GM10248 (cell line): Measurements from ENCODE around the gene CAMLG.

Experiments used
- CTCF ChIA-PET: fragments of 300-600 bp; sonication (Branson Sonifier 250); formaldehyde crosslinking; extraction: SDS; loops from one replicate; lab custom pipeline; 2021; ENCODE audit warnings: antibody characterized with exemption; lab: Yijun Ruan, JAX
- POLR2A ChIA-PET: fragments of 350-650 bp; sonication (Branson Sonifier 250); formaldehyde crosslinking; extraction: SDS; loops from one replicate; lab custom pipeline; 2020; ENCODE audit warnings: antibody characterized with exemption; lab: Yijun Ruan, JAX
- DNase-seq: peaks from one replicate; pipeline ENCODE4 v3.0.0; 2012; ENCODE audit errors: extremely low spot score
- TF ChIP-seq, protein P1 (sequence below): IDR thresholded peaks from 2 replicates; pipeline ENCODE4 v1.5.1; 2012; ENCODE audit warnings: mild to moderate bottlenecking, low read depth; ENCODE audit errors: extremely low read depth, missing control alignments, control extremely low read depth

The CAMLG gene

DNA sequence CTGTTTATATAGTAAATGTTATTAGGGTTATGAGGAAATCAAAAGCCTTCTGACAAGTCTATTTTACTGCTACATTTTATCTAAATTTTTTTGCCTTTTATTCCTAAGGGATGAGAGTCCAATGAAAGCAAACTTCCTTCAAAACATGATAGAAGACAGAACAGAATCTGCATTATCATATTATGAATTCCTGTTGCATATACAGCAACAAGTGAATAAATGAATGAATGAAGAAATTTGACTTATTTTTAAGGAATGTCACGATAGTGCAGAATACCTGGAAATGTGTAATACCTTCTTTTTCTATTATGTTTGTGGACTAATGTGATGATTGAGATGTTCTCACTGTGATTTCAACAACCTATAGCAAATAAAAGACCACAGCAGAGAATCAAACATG lies 13.5 kb upstream of the CAMLG start:
- no peak for DNase-seq
- ChIA-PET CTCF (interaction anchor here (1.1 to 1.3 kb wide), 2 partner anchors 11 to 16 kb away, joined by 3 to 6 read pairs; no protein-coding TSS in a partner anchor), POLR2A (no interaction called here)
- TF ChIP-seq, protein P1, sequence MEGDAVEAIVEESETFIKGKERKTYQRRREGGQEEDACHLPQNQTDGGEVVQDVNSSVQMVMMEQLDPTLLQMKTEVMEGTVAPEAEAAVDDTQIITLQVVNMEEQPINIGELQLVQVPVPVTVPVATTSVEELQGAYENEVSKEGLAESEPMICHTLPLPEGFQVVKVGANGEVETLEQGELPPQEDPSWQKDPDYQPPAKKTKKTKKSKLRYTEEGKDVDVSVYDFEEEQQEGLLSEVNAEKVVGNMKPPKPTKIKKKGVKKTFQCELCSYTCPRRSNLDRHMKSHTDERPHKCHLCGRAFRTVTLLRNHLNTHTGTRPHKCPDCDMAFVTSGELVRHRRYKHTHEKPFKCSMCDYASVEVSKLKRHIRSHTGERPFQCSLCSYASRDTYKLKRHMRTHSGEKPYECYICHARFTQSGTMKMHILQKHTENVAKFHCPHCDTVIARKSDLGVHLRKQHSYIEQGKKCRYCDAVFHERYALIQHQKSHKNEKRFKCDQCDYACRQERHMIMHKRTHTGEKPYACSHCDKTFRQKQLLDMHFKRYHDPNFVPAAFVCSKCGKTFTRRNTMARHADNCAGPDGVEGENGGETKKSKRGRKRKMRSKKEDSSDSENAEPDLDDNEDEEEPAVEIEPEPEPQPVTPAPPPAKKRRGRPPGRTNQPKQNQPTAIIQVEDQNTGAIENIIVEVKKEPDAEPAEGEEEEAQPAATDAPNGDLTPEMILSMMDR = no peak

DNA sequence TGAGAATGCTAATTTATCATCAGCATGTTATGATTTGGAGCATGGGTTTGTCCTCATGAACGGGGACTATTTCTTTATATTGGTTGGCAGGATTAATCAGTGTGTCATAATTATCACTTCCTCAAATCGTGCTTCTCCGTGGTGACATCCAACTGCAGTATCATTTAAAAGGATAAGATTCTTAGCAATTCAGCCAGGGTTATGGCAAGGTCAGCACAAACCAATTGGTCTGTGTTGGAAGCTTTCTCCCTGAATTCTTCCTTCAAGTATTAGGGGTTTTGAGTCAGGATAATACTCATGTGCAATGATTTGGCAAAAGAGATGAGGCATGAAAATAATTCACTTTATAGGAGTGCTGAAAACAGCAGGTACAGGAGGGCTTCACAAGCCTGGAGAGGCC lies 5.5 kb upstream of the CAMLG start:
- ChIA-PET CTCF (interaction anchor here (0.8 to 1.0 kb wide), 3 partner anchors 25 to 146 kb away, joined by 3 to 4 read pairs (median 3); partner anchors contain the start of gene DDX46), POLR2A (no interaction called here)
- TF ChIP-seq, protein P1 = no peak
- no peak for DNase-seq

DNA sequence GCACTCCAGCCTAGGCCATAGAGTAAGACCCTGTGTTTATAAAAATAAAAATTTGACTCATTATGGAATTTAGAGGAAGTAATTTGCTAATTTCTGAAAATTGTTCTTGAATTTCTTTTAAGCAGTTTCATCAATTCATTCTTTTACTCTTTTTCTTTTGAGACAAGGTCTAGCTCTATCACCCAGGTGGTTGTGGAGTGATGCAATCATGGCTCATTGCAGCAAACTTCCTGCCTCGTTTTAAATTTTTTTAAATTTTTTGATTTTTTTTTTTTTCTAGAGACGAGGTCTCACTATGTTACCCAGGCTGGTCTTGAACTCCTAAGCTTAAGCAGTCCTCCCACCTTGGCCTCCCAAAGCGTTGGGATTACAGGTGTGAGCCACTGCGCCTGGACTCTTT lies 3.1 kb upstream of the CAMLG start:
- POLR2A ChIA-PET = no interaction called here
- CTCF ChIA-PET = interaction anchor here (1.3 to 1.9 kb wide), 4 partner anchors 10 to 169 kb away, joined by 3 to 8 read pairs (median 6); partner anchors contain the start of genes DDX46 and PCBD2
- TF ChIP-seq, protein P1 = no peak
- DNase-seq = no peak

DNA sequence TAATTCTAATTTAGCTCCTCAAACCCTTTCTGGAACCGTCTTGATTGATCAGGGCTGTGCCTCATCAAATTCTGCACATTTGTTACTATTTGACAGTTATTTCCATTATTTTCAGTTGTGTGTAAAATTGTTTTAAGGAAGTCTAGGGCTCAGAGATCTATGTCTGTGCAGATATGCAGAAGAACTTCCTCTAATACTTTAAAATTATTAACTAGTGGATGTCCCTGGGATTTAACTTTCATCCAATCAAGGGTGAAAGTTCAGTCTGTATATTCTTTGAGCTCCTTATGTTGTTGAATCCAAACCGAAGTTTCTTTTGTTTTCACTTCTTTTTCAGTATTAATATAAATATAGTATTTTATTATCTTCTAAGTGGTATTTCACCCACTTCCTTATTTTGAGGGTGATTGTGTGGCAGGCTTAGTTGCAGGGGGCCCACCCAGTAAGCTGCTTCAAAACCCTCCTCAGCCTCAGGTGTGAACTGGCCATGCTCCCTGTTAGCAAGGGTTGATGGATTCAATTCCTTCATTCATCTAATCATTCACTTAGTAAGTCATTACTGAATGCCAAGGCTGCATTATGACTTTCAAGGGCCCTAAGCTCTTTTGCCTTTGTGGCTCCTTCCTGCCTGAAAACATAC lies 2.1 kb upstream of the CAMLG start:
- DNase-seq = no peak
- CTCF ChIA-PET = interaction anchor here (1.1 to 1.7 kb wide), 5 partner anchors 11 to 168 kb away, joined by 3 to 8 read pairs (median 5); partner anchors contain the start of genes DDX46 and PCBD2
- POLR2A ChIA-PET = no interaction called here
- TF ChIP-seq, protein P1 = no peak

DNA sequence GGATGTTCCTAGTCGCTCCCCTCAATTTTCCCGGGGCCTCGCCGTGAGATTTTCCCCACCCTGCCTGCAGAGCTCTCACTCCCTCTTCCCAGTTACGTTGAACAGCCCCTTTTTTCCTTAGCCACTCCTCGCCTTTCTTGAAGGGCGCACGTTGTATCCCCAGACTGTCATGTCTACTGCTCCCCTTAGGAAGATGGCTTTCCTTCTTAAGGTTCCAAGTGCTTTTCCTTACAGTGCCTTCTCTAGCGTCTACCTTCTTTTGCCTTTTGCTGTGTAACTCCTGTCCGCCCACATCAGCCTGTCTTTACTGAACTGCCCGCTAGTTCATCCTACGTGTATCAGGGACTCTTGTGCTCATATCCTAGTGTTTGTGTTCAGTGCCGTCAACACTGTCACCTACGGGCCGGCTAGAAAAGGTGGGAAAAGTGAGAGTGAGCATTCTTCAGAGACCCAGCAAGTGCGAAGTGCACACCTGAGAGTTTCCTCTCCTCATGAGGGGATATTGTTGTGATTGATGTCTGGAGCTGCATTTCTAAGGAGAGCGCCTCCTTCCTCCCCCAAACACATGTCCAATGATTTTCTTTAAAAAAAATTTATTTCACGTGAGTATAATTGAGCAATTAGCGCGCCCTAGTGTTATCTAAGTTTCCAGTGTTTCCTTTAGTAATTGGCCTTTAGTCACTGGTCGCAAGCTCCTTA lies 764 bp downstream of the CAMLG start:
- CTCF ChIA-PET = interaction anchor here (0.6 to 5.7 kb wide), 28 partner anchors 8 to 179 kb away, joined by 3 to 66 read pairs (median 4); partner anchors contain the start of genes DDX46 and PCBD2
- DNase-seq = peak; percentile 47
- TF ChIP-seq, protein P1 = peak; percentile 22
- POLR2A ChIA-PET = interaction anchor here (1.0 kb wide), 1 partner anchor 163 kb away, joined by 5 read pairs; no protein-coding TSS in a partner anchor

DNA sequence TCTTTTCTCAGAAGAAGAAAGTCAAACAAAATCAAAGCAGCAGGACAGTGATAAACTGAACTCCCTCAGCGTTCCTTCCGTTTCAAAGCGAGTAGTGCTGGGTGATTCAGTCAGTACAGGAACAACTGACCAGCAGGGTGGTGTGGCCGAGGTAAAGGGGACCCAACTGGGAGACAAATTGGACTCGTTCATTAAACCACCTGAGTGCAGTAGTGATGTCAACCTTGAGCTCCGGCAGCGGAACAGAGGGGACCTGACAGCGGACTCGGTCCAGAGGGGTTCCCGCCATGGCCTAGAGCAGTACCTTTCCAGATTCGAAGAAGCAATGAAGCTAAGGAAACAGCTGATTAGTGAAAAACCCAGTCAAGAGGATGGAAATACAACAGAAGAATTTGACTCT lies 2.7 kb downstream of the CAMLG start:
- TF ChIP-seq, protein P1 = no peak
- DNase-seq = no peak
- POLR2A ChIA-PET = interaction anchor here (0.6 kb wide), 1 partner anchor 12 kb away, joined by 5 read pairs; no protein-coding TSS in a partner anchor
- CTCF ChIA-PET = interaction anchor here (0.8 to 5.7 kb wide), 7 partner anchors 10 to 164 kb away, joined by 3 to 66 read pairs (median 3); partner anchors contain the start of genes DDX46 and PCBD2
